NCI-H2227 (cell line): ENCODE measurements around the gene CCNL2.

Source experiments
- DNase-seq: peaks from one replicate; lab custom pipeline; 2025; ENCODE audit not compliant: unreplicated experiment; lab: John Stamatoyannopoulos, UW

The CCNL2 gene

DNA sequence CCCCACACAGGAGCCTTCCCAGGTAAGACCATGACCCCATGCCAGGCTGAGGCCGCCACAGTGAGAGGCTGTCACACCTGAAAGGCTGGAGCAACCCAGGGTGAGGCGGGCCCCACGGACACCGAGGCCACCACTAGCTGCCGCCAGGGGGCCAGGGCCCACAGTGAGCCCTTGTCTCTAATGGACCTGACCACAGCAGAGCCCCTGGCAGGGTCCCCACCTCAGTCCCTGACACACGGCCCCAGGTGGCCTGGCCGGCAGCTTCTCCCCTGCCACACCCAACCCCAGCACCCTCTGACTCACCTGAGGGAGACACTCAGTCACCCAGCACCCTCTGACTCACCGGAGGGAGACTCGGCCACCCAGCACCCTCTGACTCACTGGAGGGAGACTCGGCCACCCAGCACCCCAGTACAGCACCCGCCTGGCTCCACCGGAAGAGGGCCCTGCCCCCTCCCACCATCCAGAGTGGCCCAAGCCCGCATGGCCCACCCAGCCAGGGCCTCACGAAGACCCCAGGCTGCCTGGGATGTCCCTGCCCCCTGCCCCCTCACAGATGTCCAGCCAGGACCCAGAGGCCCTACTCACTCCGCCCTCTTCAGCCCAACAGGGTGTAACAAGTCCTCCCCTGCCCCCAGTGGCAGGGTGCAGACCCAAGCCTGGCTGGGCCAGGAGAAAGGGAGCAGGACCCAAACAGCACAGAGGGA, 54.3 kb downstream of the CCNL2 start:
- no peak for DNase-seq

DNA sequence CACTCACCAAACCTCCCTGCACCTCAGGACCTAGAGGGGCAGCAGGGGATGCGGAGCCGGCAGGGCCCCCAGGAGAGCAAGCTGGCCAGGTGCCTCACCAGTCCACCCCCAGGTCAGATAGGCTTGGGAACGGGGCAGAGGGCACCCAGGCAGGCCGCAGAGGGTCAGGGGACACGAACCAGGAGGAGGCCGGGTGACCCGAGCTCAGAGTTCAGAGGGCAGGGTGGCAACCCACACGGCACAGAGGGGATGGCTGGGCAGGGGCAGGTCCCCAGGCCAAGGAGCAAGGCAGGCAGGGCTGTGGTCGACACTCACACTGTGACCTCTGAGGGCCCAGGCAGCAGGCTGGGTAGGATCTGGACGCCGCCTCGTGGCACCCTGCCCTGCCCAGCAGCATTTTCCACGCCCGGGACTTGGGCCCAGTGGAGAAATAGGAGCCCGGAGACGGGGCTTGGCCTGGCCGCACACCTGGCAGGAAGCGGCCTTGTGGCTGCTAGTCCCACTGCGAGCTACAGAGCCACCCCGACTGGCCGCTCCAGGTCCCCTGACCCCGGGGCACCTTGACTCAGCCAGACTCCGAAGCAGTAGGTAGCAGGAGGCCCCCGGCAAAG, 55.2 kb downstream of the CCNL2 start:
- DNase-seq: no peak

DNA sequence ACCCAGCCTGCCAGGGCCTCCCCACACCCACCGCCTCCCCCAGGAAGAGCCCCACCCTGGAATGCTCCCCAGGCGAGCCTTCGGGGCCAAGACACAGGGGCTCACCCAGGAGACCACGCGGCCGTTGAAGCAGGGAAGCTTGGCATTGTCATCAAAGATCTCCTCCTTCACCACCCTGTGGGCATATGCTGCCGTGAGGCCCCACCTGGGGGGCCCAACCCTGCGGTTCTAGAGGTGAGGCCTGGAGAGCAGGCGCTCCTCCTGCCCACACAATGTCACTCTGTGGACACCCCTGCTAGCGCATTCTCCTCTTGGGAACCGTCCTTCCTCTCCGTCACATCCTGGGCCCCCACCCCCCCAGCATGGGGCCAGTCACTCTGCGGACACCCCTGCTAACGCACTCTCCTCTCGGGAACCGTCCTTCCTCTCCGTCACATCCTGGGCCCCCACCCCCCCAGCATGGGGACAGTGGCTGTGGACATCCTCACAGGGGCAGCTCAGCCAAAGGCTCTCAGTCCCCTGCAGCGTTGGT, 56.5 kb downstream of the CCNL2 start:
- no peak for DNase-seq

DNA sequence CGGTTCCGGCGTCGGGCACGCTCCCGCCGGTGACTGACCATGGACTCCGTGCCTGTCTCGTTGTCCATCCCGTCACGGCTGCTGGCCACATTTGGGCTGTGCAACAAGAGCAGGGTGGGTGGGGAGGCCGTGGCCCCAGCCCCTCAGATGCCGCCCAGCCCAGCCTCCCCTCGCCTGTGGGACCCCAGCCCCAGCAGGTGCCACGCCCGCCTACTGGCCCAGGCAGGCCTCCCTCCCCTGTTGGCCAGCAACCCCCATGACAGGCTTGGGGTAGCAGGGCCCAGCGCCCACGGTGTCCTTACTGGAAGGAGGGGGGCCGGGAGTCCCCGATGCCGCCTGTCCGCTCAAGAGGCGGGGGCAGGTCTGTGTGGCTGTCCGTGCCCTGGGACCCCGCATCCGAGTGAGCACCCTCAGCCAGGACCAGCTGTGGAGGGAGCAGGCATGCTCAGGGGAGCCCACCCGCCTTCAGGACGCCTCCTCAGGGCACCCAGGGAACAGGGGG, 57.0 kb downstream of the CCNL2 start:
- no peak for DNase-seq

DNA sequence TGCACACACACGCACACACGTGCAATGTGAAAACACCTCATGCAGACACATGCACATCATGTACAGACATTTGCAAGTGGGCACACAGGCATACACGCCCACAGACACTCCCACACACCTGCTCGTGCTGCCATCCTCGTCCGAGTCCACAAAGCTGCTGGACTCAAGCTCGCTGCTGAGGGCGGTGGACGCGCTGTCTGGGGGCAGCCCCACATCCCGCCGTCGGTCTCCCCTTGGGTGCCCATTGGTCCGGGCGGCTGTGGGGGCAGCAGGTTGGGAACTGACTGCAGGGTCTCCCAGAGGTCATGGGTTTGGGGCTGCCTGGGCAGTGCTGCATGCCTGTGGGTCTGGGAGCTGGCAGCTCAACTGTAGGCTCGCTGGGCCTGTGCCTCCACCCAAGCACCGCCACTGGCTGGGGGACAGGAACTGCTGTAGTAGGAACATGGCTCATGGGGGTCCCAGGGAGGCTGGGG, 57.5 kb downstream of the CCNL2 start:
- no peak for DNase-seq

DNA sequence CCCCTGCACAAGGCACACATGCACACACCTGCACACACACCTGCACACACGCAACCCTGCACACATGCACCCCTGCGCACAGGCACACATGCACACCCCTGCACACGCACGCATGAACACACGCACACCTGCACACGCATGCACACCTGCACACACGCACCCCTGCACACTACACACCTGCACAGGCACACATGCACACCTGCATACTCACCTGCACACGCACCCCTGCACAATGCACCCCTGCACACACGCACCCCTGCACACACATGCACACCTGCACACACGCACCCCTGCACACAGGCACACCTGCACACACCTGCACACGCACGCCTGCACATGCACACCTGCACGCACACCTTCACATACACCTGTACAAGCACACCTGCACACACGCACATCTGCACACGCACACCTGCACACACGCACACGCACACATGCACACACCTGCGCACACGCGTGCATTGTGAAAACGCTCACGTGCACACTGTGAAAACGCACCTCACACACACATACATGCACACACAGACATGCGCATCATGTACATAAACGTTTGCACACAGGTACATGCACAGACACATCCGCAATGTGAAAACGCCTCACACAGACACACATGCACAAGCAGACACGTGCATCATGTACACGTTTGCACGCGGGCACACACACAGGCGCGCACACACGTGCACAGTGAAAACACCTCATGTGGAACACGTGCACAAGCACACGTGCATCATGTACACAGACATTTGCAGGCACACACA, 58.2 kb downstream of the CCNL2 start:
- no peak for DNase-seq

DNA sequence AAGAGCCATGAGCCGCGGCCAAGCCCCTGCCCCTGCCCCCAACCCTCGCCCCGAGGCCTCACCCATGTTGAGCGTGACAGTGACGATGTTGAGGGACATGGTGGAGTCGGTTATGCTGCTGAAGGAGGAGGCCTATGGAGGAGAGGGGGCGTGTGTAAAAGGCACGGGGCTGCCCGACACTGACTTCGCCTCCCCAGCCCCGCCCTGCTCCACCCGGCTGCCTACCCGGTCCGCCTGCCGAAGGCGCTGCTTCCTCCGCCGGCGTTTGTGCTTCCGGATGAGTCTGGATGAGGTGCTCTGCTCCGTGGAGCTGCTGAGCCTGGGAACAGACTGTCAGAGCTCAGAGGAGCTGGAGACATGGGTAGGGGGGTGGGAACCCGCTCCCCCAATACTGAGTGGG, 59.0 kb downstream of the CCNL2 start:
- no peak for DNase-seq

DNA sequence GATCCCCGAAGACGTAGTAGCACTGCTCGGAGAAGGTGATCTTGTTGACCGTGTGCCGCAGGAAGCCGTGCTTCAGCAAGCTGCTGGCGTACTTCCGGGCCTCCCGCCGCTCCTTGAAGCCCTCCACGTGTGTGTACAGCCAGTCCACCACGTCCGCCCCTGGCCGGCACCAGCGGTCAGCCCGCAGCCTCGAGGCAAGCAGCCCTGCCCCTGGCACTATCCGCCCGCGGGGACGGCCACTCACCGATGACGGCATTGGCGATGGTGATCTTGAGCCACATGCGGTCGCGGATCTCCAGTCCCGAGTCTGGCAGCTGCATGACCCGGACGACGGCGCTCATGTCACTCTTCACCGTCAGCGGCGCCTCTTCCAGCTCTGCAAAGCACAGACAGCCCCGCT, 60.9 kb downstream of the CCNL2 start:
- DNase-seq: no peak

DNA sequence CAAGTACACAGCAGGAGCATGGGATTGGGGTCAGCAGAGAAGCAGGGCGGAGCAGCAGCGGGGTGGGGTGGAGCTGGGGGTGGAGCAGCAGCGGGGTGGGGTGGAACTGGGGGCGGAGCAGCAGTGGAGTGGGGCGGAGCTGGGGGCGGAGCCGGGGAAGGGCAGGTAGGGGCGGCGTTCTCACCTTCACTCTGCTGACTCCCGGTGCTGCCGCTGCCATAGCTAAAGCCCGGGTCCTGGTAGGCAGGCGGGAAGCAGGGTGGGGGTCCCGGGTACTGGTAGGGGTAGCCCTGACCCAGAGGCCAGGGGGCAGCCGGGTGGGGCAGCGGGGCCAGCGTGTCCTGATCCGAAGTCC, 61.4 kb downstream of the CCNL2 start:
- DNase-seq: no peak

DNA sequence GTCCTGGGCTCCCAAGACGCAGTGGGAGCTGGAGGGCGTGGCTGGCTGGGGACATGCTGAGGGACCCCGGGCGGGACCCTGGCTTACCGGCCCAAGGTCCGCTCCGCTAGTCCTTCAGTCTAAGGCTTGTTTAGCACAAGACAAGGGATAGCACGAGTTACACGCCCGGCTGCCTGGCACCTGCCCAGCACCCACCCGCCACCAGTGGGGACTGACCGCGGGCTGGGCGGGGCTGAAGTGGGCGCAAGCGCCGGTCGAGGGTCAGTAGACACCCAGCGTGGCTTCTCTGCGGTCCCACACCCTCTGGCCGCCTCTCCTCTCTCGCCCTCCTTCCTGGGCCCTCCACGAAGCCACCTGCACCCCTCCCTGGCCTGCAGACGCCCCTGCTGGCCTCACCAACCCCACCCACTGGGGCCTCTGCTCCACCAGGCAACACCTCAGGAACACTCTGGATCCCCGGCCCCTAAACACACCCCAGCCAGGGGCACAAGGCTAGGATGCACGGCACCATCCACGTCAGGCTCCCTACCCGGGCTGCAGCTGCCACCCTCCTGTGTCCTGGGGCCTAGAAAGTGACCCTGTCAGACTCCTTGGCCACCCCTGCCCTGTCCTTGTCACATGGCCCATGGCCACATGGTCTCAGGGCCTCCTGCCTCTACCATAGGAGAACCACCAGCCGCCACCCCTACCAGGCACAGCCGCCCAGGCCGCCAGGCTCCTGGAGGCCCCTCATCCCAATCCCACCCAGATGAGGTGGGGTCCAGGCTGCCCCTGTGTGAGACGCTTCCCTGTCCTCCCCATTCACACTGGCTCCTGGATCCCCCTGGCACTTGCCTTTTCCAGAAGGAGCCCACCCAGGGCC, 62.0 kb downstream of the CCNL2 start:
- DNase-seq: no peak

DNA sequence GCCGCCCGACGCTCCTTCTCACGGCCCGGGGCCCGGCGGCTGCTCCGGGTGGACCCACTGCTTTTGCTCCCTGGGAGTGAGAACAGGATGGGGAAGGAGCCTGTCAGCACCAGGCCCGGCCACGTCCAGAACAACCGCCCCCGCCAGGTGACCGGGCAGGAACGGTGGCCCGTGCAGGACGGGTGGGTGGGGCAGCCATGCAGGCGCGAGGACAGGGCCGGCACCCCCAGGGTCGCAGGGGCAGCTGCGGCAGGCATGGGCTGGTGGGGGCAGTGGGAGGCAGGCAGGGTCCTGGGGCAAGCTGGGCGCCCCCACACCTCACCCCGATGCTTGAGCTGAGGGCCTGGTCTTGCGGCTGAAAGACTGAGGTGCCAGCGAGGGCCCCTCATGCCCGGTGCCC, 62.7 kb downstream of the CCNL2 start:
- no peak for DNase-seq

DNA sequence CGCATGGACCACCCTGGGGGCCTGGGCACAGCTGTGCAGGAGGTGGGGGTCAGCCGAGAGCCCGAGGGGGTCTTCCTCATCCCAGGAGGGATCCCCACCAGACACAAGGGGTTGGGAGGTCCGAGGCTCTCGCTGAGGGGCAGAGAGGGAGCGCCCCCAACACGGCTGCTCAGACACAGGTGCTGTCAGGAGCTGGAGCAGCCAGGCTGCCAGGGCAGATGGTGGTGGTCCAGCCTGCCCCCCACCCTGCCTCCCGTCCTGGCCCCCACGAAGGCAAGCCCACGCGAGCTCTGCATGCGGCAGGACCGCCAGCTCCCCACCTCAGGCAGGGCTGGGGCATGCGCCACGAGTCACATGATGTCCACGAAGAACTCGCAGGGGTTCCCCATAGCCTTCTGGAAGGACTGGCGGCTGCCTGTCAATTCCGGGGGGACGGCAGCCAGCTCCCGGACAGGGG, 63.3 kb downstream of the CCNL2 start:
- DNase-seq: no peak
